SIG-M5 treated with dmso at 0.1 percent for 504 hours (cell line): ENCODE results near the gene KRTAP21-3.
"Not testable (repeated sequence)": the region's sequence is repeated elsewhere in the genome, so short reads cannot be mapped to it uniquely, and the experiment has no call there.

Source experiments
- DNase-seq: peaks from one replicate; lab custom pipeline; 2025; ENCODE audit not compliant: unreplicated experiment; lab: John Stamatoyannopoulos, UW

Gene KRTAP21-3

GRCh38 chr21:30718239-30718909 is at the start of gene KRTAP21-3:
Gene KRTAP21-3, minus strand, starts transcription at chr21:30718777. Its CDS starts 18 bp downstream, at chr21:30718759.
- DNase-seq = no peak

GRCh38 chr21:30760776-30761175 is 42.2 kb upstream of the KRTAP21-3 start:
- no peak for DNase-seq

GRCh38 chr21:30758306-30758705 is 39.7 kb upstream of the KRTAP21-3 start:
- no peak for DNase-seq

GRCh38 chr21:30755328-30755727 is 36.8 kb upstream of the KRTAP21-3 start, which contains the start of gene KRTAP21-1:
Gene KRTAP21-1, minus strand, starts transcription at chr21:30755428. Its CDS starts 50 bp downstream, at chr21:30755378.
- not testable (repeated sequence) for DNase-seq

- no peak for DNase-seq
Measured at GRCh38 chr21:30747159-30747558, 28.6 kb upstream of the KRTAP21-3 start, which contains the start of gene KRTAP21-2. Gene KRTAP21-2, minus strand, starts transcription at chr21:30747259. Its CDS starts 57 bp downstream, at chr21:30747202.

GRCh38 chr21:30740462-30740861 is 21.9 kb upstream of the KRTAP21-3 start:
- DNase-seq = no peak

GRCh38 chr21:30733026-30733425 is 14.4 kb upstream of the KRTAP21-3 start:
- no peak for DNase-seq

- DNase-seq = no peak
Measured at GRCh38 chr21:30726726-30727125, 8.1 kb upstream of the KRTAP21-3 start.

GRCh38 chr21:30719401-30719800 is 824 bp upstream of the KRTAP21-3 start:
- no peak for DNase-seq

GRCh38 chr21:30717105-30717504 is 1.5 kb downstream of the KRTAP21-3 start:
- DNase-seq = no peak

GRCh38 chr21:30714946-30715345 is 3.6 kb downstream of the KRTAP21-3 start:
- DNase-seq = no peak

- no peak for DNase-seq
Measured at GRCh38 chr21:30714456-30714855, 4.1 kb downstream of the KRTAP21-3 start.

- no peak for DNase-seq
Measured at GRCh38 chr21:30713766-30714165, 4.8 kb downstream of the KRTAP21-3 start.

GRCh38 chr21:30710499-30710898 is 8.1 kb downstream of the KRTAP21-3 start:
- DNase-seq = no peak

GRCh38 chr21:30707409-30707808 is 11.2 kb downstream of the KRTAP21-3 start:
- DNase-seq = no peak

GRCh38 chr21:30695956-30696355 is 22.6 kb downstream of the KRTAP21-3 start:
- no peak for DNase-seq

- DNase-seq = no peak
Measured at GRCh38 chr21:30689822-30690221, 28.8 kb downstream of the KRTAP21-3 start.

- DNase-seq = no peak
Measured at GRCh38 chr21:30684506-30684905, 34.1 kb downstream of the KRTAP21-3 start.

GRCh38 chr21:30680586-30680985 is 38.0 kb downstream of the KRTAP21-3 start:
- no peak for DNase-seq

- DNase-seq = no peak
Measured at GRCh38 chr21:30676737-30677136, 41.8 kb downstream of the KRTAP21-3 start.

GRCh38 chr21:30674312-30674711 is 44.3 kb downstream of the KRTAP21-3 start:
- DNase-seq = no peak

GRCh38 chr21:30672985-30673650 is 45.5 kb downstream of the KRTAP21-3 start:
- no peak for DNase-seq
